Glutamatergic neuron (in vitro differentiated cells): Measurements from ENCODE around the gene C5AR1. TPM values are rescaled to one million over a fixed set of nuclear protein-coding genes. Genes with fewer than 3 reads are reported as not detected.
"Not testable (repeated sequence)": the region's sequence is repeated elsewhere in the genome, so short reads cannot be mapped to it uniquely, and the experiment has no call there.

Source experiments
- DNase-seq: peaks from one replicate; pipeline ENCODE4 v3.0.0; 2022
- H3K27ac Mint-ChIP-seq: one replicate; pipeline ENCODE4 v1.8.0; 2020; ENCODE audit warnings: mild to moderate bottlenecking, mixed read lengths, inconsistent platforms; ENCODE audit not compliant: unreplicated experiment
- H3K27me3 Mint-ChIP-seq: one replicate; pipeline ENCODE4 v1.8.0; 2020; ENCODE audit warnings: mild to moderate bottlenecking, moderate library complexity, mixed read lengths, inconsistent platforms; ENCODE audit not compliant: unreplicated experiment
- H3K36me3 Mint-ChIP-seq: one replicate; pipeline ENCODE4 v1.8.0; 2020; ENCODE audit warnings: mild to moderate bottlenecking, mixed read lengths, inconsistent platforms; ENCODE audit not compliant: unreplicated experiment
- H3K4me1 Mint-ChIP-seq: one replicate; pipeline ENCODE4 v1.8.0; 2020; ENCODE audit warnings: mild to moderate bottlenecking, low read depth, mixed read lengths, inconsistent platforms; ENCODE audit not compliant: unreplicated experiment
- H3K4me3 Mint-ChIP-seq: one replicate; pipeline ENCODE4 v1.8.0; 2020; ENCODE audit warnings: mild to moderate bottlenecking, mixed read lengths, inconsistent platforms; ENCODE audit not compliant: unreplicated experiment
- H3K9me3 Mint-ChIP-seq: one replicate; pipeline ENCODE4 v1.8.0; 2020; ENCODE audit warnings: mild to moderate bottlenecking, moderate library complexity, mixed read lengths, inconsistent platforms; ENCODE audit not compliant: unreplicated experiment
- CTCF ChIP-seq: fragments of 200-600 bp; sonication (generic); IDR thresholded peaks from one replicate; pipeline ENCODE4 v1.5.0; 2021; ENCODE audit not compliant: partially characterized antibody, unreplicated experiment
- total RNA-seq: library from RNA; stranded (reverse); fragmentation: NEBNext Ultra II Directional; extraction: Animal tissue kit (Norgen Biotek cat#: 25700); gene quantifications from one replicate; pipeline ENCODE4 v1.2.1, GENCODE V29; 2021; ENCODE audit not compliant: unreplicated experiment

Gene C5AR1
- total RNA-seq, 1 donor from 2014 or later: 1.4 TPM

- Mint-ChIP-seq H3K4me1 (peaks cover 16% of the 10 kb centered on the region), H3K27ac (peak overlapping the region; percentile 99), H3K27me3 (peaks cover 19% of the 10 kb centered on the region), H3K36me3 (no peaks in the 10 kb centered on the region), H3K4me3 (peak overlapping the region; percentile 96), H3K9me3 (peaks cover 13% of the 10 kb centered on the region)
- TF ChIP-seq CTCF: no peak
- DNase-seq: peak; percentile 52
These were observed 33.7 kb upstream of the C5AR1 start for GRCh38 chr19:47275791-47276461.

- peaks cover 19% of the 10 kb centered on the region for H3K27me3 Mint-ChIP-seq
- DNase-seq, H3K36me3 Mint-ChIP-seq: not testable (repeated sequence)
- peaks cover 16% of the 10 kb centered on the region for H3K4me1 Mint-ChIP-seq
- peak overlapping the region; percentile 96 for H3K4me3 Mint-ChIP-seq
- peak overlapping the region; percentile 99 for H3K27ac Mint-ChIP-seq
- H3K9me3 Mint-ChIP-seq: peaks cover 13% of the 10 kb centered on the region
These were observed 33.1 kb upstream of the C5AR1 start for GRCh38 chr19:47276513-47276912.

GRCh38 chr19:47280183-47280797 is 29.4 kb upstream of the C5AR1 start:
- H3K36me3 Mint-ChIP-seq: no peaks in the 10 kb centered on the region
- H3K4me1 Mint-ChIP-seq: peaks cover 14% of the 10 kb centered on the region
- peak; percentile 66 for DNase-seq
- H3K27me3 Mint-ChIP-seq: peaks cover 16% of the 10 kb centered on the region
- no peak overlapping the region for H3K27ac Mint-ChIP-seq
- peaks cover 9% of the 10 kb centered on the region for H3K9me3 Mint-ChIP-seq
- no peak overlapping the region for H3K4me3 Mint-ChIP-seq
- no peak for TF ChIP-seq CTCF

DNA sequence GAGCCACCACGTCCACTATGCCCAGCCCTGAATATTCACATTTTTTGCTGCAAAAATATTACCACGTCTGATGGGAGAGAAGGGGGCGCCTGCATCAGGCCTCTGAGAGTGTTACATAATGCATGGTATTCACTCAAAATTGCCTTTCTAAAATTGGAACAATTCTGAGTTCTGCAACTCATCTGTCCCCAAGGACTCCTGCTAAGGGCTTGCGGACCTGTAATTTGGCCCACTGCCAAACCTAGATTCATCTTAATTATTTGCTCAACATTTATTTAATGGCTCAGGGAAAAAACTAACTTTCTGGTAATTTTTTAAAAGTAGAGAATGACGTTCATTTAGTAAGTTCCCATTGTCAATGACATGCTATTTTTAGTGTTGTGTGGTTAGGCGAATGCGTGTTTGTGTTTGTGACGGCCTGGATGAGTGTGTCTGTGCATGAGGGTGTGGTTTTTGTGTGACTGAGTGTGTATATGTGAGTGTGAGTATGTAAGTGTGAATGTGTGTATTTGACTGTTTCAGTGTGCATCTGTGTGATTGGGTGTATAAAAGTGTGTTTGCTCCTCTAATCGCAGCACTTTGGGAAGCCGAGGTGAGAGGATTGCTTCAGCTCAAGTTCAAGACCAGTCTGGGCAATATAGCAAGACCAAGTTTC is 26.1 kb upstream of the C5AR1 start:
- Mint-ChIP-seq H3K9me3 (peaks cover 1% of the 10 kb centered on the region), H3K36me3 (no peaks in the 10 kb centered on the region), H3K27me3 (peaks cover 6% of the 10 kb centered on the region), H3K27ac (no peak overlapping the region), H3K4me1 (peaks cover 5% of the 10 kb centered on the region), H3K4me3 (no peak overlapping the region)
- DNase-seq: no peak
- no peak for TF ChIP-seq CTCF

DNA sequence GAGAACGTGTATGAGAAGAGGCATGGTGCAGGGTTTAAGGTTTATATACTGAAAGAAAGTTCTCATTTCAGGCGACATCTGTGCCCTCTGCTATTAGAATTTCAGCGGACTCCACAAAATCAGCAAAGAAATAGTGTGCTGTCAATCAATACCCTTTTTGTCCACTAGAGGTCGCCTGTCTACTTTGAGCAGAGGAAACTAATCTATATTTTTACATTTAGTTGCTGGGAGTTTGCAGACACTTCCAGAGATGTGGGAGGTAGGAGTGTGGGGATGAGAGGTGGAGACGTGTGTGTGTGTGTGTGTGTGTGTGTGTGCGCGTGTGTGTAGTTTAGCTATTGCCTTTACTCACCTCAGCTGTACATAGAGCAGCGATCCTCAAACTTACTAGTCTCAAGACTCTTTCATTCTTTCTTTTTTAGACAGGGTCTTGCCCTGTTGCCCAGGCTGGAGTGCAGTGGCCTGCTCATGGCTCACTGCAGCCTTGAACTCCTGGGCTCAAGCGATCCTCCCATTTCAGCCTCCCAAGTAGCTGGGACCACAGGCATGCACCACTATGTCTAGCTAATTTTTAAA is 25.2 kb upstream of the C5AR1 start:
- Mint-ChIP-seq H3K4me3 (no peak overlapping the region), H3K4me1 (peaks cover 5% of the 10 kb centered on the region), H3K27me3 (peaks cover 5% of the 10 kb centered on the region), H3K36me3 (no peaks in the 10 kb centered on the region), H3K9me3 (peaks cover 1% of the 10 kb centered on the region), H3K27ac (no peak overlapping the region)
- peak; percentile 93 for TF ChIP-seq CTCF
- DNase-seq: no peak
